AML-193 (cell line): Measurements from ENCODE around the gene GSDME.
"Not testable (repeated sequence)": the region's sequence is repeated elsewhere in the genome, so short reads cannot be mapped to it uniquely, and the experiment has no call there.

Experiments
- DNase-seq, 2 experiments: peaks; one replicate each; lab custom pipeline; 2025; lab: John Stamatoyannopoulos, UW

GSDME gene

DNA sequence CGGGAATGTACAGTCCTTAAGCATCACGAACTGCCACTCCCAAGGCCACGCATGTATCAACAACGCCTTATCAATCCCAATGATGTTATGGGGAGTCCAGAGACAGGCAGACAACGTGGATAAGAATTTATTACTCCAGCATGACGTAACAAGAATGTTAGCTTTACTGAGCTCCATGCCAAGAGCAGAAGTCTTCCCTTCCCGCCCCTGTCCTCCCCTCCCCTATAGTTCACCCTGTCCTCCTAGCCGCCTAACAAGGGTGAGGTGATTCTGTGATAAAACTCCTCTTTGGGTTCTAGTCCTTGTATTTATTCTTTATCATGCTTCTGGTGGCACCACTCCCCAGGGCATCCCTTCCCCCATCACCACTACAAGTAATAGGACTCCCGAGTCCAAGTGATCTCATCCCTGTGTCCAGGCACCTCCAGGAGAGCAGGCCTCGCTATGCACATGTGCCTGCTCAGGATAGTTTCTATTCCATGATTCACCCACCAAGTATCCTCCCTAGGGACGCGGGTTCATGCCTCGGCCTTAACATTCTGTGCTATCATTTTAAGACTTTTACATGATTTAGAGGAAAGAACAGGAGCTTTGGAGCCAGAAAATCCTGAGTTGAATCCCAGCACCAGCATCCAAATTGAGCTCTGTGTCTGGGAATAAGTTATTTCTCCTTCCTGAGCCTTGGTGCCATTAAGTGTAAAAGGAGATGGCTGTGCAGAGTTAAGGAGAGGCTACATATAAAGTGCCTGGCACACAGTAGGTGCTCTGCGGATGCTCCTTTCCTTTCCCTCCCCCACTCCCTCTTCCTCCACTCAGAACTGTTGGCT is 15.4 kb downstream of the GSDME start:
- no peak for DNase-seq

DNA sequence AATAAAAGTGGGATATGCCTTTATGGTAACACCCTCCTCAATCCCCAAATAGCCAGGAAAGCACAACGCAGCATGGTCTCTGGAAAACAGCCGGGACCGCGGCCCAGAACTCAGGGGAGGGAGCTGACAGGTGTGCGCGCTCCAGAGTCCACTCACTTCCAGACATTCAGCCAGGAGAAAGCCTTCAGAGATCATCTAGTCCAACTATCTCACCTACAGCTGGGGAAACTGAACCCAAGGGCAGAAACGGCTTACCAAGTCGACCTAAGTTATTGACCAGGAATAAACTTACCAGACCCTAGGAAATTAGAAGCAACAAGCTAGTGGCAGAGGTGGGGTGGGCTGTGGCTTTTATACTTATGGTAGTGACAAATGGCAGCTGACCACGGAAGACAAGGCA is 16.4 kb downstream of the GSDME start:
- no peak for DNase-seq

DNA sequence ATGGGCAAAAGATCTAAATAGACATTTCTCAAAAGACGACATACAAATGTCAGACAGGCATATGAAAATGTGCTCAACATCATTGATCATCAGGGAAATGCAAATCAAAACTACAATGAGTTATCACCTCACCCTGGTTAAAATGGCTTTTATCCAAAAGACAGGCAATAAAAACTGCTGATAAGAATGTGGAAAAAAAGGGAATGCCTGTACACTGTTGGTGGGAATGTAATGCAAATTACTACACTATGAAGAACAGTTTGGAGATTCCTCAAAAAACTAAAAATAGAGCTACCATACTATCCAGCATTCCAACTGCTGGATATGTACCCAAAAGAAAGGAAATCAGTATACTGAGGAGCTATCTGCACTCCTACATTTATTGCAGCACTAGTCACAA is 18.0 kb downstream of the GSDME start:
- DNase-seq: no peak

DNA sequence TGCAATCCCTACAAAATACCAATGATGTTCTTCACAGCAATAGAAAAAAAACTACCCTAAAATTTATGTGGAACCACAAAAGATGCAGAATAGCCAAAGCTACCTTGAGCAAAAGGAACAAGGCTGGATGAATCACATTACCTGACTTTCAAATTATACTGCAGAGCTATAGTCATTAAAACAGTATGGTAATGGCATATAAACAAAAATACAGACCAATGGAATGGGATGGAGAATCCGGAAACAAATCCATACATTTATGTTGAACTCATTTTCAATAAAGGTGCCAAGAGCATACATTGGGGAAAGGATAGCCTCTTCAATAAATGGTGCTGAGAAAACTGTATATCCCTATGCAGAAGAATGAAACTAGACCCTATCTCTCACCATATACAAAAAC is 18.7 kb downstream of the GSDME start:
- DNase-seq: no peak

DNA sequence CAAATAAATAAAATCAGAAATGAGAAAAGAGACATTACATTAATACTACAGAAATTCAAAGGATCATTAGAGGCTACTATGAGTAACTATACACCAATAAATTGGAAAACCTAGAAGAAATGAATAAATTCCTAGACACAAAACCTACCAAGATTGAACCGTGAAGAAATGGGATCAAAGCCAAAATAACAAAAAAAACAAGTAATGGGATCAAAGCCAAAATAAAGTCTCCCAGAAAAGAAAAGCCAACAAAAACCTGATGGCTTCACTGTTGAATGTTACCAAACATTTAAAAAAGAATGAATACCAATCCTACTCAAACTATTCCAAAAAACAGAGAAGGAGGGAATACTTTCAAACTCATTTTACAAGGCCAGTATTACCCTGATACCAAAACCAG is 20.0 kb downstream of the GSDME start:
- DNase-seq: no peak

DNA sequence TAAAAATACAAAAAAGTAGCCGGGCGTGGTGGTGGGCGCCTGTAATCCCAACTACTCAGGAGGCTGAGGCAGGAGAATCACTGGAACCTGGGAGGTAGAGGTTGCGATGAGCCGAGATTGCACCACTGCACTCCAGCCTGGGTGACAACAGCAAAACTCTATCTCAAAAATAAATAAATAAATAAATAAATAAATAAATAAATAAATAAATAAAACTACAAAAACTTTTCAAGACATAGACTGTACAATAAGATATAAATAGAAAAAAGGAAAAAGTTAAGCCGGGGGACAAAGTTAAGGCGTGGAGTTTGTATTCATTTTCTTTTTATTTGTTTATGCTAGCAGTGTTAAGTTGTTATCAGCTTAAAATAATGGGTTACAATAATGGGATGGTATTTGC is 21.7 kb downstream of the GSDME start:
- DNase-seq: not testable (repeated sequence)

DNA sequence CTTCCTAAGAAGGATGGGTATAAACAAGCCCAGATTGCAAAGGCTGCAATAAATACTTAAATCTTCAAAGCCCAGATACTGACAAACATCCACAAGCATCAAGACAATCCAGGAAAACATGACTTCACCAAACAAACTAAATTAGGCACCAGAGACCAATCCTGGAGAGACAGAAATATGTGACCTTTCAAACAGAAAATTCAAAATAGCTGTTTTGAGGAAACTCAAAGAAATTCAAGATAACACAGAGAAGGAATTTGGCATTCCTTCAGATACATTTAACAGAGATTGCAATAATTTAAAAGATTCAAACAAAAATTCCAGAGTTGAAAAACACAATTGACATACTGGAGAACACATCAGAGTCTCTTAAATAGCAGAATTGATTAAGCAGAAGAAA is 23.0 kb downstream of the GSDME start:
- DNase-seq: no peak

DNA sequence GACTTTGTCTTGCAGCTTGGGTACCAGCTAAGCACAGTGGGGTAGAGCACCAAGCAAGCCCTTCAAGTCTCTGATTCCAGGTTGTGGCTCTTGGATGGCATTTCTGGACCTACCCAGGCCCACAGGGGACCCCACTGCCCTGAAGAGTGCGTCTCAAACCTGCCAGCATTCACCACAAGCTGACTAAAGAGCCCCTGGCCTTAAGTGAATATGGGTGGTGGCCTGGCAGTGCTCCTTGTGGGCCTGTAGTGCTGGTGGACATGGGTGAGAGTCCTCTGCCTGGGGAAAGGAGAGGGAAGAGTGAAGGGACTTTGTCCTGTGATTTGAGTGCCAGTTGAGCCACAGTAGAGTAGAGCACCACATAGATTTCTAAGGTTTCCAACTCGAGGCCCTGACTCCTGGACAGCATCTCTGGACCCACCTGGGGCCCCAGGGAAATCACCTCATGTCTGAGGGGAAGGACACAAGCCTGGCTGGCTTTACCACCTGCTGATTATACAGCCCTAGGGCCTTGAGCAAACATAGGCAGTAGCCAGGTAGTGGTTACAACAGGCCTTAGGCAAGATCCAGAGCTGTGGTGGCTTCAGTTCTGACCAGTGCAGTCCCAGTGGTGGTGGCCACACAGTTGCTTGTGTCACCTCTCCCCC is 23.7 kb downstream of the GSDME start:
- no peak for DNase-seq

DNA sequence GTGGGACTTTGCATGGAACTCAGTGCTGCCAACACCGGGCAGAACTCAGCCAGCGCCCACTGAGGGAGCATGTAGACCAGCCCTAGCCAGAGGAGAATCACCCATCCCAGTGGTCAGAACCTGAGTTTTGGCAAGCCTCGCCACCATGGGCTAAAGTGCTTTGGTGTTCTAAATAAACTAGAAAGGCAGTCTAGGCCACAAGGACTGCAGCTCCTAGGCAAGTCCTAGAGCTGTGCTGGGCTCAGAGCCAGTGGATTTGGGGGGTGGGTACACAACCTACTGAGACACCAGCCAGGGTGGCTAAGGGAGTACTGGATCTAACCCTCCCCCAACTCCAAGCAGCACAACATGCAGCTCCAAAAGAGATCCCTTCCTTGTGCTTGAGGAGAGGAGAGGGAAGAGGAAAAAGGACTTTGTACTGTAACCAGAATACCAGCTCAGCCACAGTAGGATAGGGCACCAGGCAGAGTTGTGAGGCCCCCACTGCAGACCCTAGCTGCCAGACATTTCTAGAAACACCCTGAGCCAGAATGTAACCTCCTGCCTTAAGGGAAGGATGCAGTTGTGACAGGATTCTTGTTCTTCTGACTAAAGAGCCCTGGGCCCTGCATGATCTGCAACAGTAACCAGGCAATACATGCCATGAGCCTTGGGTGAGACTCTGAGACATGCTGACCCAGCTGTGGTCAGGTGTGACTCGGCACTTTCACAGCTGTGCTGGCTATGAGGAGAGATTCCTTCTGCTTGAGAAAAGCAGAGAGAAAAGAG is 24.4 kb downstream of the GSDME start:
- DNase-seq: no peak

DNA sequence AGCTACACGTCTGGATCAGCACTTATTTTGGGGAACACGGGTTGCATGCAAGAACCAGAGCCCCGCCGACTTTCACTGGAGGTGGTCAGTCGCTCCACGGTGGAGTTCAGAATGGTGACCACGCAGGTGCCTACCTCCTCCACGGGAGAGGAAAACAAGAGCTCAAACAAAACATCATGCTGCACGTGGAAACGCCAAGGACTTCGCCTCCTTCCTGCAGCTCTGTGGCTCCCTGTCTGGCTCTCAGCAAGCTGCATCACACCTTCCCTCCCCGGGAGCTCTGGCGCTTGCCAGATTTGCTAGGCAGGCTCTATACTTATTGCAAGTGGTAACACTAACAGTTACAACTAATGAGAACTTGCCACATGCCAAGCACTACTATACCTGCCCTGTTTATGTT is 26.0 kb downstream of the GSDME start:
- DNase-seq: no peak

DNA sequence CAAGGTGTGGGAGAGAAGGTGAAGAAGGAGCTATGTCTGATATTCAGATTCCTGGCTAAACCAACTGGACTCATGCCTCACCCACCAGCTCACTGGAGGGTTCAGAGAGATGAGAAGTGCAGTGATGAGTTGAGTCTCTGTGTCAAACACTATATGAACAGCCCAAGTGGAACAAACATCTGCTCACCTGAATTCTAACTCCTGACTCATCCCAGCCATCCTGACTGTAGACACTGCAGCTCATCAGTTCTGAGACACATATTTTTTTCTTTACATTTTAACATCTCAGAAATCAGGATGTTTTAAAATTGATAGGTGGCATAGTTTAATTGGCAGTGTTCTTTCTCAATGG is 27.3 kb downstream of the GSDME start:
- no peak for DNase-seq

DNA sequence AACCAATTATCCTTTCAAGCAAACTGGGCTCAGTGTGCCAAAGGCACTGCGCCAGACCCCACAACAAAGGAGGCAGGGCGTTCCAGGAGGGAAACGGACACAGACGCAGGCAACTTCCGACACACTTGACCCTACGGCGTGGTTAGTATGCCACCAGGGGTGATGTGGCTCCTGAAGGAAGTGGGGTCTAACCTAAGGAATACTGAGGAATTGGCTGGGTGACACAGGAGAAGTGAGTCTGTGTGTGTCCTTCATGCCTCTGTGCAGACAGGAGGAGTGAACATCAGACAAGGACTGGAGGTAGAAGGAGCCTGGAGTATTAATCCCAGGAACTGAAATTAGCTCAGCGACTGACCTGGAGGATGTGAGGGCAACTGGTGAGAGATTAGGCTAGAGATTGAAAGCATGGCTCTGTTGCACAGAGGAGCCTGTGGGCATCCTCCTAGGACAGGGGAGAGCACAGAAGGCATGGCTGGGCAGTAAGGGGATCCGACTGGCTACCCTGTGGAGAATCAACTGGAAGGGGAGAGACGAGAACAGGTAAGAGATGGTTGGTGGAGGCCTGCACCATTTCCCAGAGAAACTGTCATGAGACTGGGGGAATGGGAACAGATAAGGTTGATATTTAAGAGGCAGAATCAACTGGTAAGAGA is 27.8 kb downstream of the GSDME start:
- DNase-seq: no peak

DNA sequence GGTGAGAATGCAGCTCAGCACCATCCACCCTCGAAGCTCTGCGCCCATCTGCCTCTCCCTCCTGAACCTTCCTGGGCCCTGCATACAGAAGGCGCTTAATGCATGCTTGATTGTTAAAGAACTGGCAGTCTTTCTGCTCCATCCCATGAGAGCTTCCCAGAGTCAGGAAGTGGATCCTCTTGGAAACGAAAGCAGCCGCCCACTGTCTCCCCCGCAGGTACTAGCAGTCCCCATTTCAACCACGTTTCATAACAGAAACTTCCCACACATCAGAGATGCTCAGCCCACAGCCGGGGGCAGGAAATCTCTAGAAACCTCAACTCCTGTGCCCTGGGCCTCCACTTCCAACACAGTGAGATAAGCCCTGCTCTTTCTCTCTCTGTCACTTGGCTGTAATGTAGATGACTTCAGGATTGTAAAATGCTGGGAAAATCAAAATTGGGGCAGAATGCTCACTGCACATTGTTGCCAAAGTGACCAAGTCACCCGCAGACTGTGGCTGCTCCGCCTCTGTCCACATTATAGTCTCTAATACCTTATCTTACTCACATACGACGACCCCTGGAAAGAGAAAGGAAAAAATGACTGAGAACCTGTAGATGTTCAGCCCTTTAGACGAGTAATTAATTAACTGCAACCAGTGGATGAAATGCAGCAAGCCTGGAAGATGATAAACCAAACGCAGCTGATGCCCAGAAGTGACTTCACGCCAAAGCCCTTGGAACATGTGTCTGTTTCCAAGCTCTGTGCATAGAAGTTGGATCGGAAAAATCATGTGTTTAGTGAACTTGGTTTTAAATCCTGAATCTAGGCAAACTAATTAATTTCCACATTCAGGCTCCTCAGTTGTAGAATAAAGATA is 28.5 kb downstream of the GSDME start:
- DNase-seq: no peak

DNA sequence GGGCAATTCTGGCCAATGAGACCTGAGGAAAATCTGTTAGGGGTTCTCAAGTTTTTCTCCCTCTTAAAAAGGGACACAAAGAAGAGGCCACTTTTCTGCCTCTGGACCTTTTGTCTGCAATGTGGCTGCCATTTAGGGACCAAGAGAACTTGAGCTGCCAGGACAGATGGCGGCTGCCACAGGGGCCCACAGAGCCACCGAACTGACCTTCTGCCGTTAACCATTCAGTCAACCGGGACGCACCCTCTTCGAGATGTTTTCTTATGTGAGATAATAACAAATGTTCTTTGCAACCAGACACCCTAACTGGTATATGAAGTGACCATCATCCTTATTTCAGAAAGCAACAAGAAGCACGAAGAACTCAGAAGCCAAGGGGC is 29.2 kb downstream of the GSDME start:
- DNase-seq: no peak

DNA sequence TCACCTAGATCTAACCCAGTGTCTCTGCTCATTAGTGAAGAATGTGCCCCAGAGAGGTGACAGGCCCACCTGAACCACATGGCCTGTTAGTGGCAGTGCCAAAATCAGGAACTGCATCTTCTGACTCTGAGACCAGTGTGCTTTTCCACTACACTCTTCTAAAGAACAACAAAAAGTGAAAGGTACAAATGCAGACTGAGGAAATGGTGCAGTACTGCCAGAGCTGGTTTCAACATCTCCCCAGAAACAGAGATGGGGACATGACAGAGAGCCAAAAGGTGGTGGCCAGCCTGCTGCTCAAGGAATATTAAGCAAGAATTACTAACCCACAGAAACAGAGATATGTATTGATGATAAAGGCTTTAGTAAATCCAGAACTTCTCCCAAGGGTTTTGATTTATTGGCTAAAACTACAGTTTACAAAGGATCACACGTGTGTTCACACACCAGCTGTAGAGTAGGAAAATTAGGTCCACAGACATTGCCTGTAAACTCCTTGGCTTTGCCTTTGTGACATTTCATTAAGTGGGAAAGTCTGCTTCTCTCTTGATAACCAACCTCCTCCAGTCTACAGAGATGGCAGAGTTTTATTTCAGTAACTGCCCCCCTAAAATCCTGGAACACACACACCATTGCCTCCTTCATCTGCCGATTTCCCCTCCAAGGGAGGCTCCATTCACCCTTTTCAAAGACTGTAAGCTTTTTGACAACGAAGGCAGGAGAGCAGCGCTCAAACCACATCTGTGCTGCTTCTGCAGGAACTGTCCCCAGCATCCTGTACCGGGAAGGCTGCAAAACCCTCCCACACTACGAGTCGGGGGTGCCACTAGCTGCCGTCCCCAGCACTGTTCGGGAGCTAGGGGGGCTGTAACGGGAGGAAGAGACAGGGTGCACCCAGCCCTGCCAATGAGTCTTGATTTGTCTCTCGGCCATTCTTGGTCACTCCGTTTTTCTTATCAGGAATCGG is 29.8 kb downstream of the GSDME start:
- DNase-seq: no peak

DNA sequence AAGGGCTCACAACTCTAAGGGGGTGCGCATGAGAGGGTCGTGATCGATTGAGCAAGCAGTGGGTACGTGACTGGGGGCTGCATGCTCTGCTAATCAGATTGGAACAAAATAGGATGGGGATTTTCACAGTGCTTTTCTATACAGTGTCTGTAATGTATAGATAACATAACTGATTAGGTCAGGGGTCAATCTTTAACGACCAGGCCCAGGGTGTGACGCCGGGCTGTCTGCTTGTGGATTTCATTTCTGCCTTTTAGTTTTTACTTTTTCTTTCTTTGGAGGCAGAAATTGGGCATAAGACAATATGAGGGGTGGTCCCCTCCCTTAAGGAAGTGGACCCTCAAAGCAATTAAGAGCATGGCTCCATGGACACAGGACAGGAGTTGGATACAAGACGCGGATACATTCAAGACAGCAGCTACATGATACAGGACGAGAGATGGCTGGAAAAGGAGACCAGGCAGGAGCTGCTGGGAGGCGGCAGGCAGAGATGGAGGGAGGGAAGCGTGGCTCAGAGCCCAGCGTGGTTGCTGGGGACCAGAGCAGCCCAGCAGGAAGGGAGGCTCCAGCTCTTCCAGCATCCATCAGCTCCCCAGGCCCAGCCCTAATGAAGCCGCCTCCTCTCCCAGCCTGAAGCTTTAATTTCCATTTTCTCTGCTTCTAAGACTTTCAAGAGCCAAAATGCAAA is 31.6 kb downstream of the GSDME start:
- no peak for DNase-seq

DNA sequence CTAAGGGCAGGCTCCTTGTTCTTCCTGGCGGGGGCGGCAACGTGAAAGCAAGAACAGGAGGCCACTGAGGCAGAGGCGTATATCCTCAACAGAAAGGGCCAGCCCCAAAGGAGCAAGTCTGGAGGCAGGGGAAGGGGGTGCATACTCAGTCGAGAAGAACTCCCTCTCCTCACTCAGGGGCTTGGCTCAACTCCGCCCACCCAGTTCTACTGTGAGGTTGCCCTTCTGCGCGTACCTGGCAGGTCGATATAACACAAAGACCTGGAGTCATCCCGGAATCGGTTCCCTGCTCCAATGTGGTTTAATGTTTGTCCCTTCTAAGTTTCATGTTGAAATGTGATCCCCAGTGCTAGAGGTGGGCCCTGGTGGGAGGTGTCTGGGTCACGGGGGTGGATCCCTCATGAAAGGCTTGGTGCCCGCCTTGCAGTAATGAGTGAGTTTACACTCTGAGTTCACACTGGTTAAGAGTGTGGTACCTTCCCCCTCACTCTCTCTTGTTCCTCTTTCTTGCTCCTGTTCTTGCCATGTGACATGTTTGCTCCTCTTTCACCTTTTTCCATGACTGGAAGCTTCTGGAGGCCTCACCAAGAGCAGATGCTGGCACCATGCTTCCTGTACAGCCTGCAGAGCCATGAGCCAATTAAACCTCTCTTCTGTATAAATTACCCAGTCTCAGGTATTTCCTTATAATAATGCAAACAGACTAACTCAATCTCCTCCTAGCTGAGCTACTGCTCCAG is 32.6 kb downstream of the GSDME start:
- no peak for DNase-seq

DNA sequence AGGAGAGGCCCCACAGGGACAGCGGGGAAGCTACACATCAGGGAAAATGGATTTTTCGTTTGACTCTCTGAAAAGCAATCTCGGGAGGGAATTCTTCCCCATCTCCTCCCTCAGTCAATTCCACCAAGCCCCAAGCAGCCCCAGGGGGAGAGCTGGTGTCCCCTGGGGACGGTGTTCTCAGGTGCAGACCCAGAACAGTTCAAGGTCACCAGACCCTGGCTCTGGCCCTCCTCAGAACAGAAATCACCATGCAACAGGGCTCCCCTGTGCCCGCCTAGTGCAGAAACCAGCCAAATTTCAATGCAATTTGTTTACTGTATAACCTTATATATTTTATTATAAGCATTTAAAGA is 34.1 kb downstream of the GSDME start:
- no peak for DNase-seq
